GM19193 (cell line): ENCODE results near the gene RAB3A.

Experiments
- POLR2A ChIP-seq: IDR thresholded peaks from 4 replicates; pipeline ENCODE4 v1.6.1; 2011; ENCODE audit not compliant: insufficient read depth, insufficient read length; ENCODE audit errors: extremely low read depth

RAB3A gene

GRCh38 chr19:18168673-18169381 is 35.0 kb downstream of the RAB3A start:
- TF ChIP-seq POLR2A = no peak

- no peak for TF ChIP-seq POLR2A
Measured at GRCh38 chr19:18167975-18168645, 35.7 kb downstream of the RAB3A start.

- no peak for TF ChIP-seq POLR2A
Measured at GRCh38 chr19:18167011-18167410, 36.8 kb downstream of the RAB3A start.

GRCh38 chr19:18165794-18166544 is 37.9 kb downstream of the RAB3A start:
- no peak for TF ChIP-seq POLR2A

GRCh38 chr19:18164072-18164471 is 39.8 kb downstream of the RAB3A start:
- no peak for TF ChIP-seq POLR2A

- TF ChIP-seq POLR2A = no peak
Measured at GRCh38 chr19:18161636-18162002, 42.2 kb downstream of the RAB3A start.

GRCh38 chr19:18160971-18161635 is 42.7 kb downstream of the RAB3A start:
- TF ChIP-seq POLR2A = peak; percentile 64

GRCh38 chr19:18160493-18160970 is 43.3 kb downstream of the RAB3A start:
- no peak for TF ChIP-seq POLR2A

- TF ChIP-seq POLR2A = no peak
Measured at GRCh38 chr19:18159810-18160209, 44.0 kb downstream of the RAB3A start.

- no peak for TF ChIP-seq POLR2A
Measured at GRCh38 chr19:18158467-18158866, 45.4 kb downstream of the RAB3A start.

GRCh38 chr19:18157465-18158063 is 46.3 kb downstream of the RAB3A start:
- TF ChIP-seq POLR2A = no peak

GRCh38 chr19:18156841-18157464 is 46.9 kb downstream of the RAB3A start:
- TF ChIP-seq POLR2A = no peak

GRCh38 chr19:18156268-18156667 is 47.6 kb downstream of the RAB3A start:
- no peak for TF ChIP-seq POLR2A
